ENCODE measurements around the gene G6PC1.
"Not testable (repeated sequence)": the region's sequence is repeated elsewhere in the genome, so short reads cannot be mapped to it uniquely, and the experiment has no call there.

The G6PC1 gene

GRCh38 chr17:42908872-42909700 lies 8.5 kb downstream of the G6PC1 start:
- no peak for DNase-seq (ENCODE audit: low read depth)
- no peak for TF ChIP-seq CTCF (IDR thresholded peaks at IDR 0.05; ENCODE audit: control insufficient read depth, extremely low read depth, insufficient read depth)
- H3K4me3 ChIP-seq (ENCODE audit: low read depth, low read length) = no peak overlapping the region

GRCh38 chr17:42913522-42913921 lies 12.9 kb downstream of the G6PC1 start:
- TF ChIP-seq CTCF (IDR thresholded peaks at IDR 0.05; ENCODE audit: control insufficient read depth, extremely low read depth, insufficient read depth) = no peak
- DNase-seq (ENCODE audit: low read depth) = no peak
- H3K4me3 ChIP-seq (ENCODE audit: low read depth, low read length) = no peak overlapping the region

GRCh38 chr17:42913981-42914617 lies 13.5 kb downstream of the G6PC1 start:
- TF ChIP-seq CTCF (IDR thresholded peaks at IDR 0.05; ENCODE audit: control insufficient read depth, extremely low read depth, insufficient read depth) = no peak
- DNase-seq (ENCODE audit: low read depth) = peak; percentile 77
- H3K4me3 ChIP-seq (ENCODE audit: low read depth, low read length) = no peak overlapping the region

GRCh38 chr17:42915288-42915687 lies 14.7 kb downstream of the G6PC1 start:
- not testable (repeated sequence) for H3K4me3 ChIP-seq (ENCODE audit: low read depth, low read length); DNase-seq (ENCODE audit: low read depth)

GRCh38 chr17:42916388-42917235 lies 16.0 kb downstream of the G6PC1 start:
- H3K4me3 ChIP-seq (ENCODE audit: low read depth, low read length); DNase-seq (ENCODE audit: low read depth): not testable (repeated sequence)

- no peak for DNase-seq (ENCODE audit: low read depth)
- no peak overlapping the region for H3K4me3 ChIP-seq (ENCODE audit: low read depth, low read length)
- no peak for TF ChIP-seq CTCF (IDR thresholded peaks at IDR 0.05; ENCODE audit: control insufficient read depth, extremely low read depth, insufficient read depth)
Measured at GRCh38 chr17:42917236-42917603, 16.6 kb downstream of the G6PC1 start.

- TF ChIP-seq CTCF (IDR thresholded peaks at IDR 0.05; ENCODE audit: control insufficient read depth, extremely low read depth, insufficient read depth) = no peak
- peak; percentile 78 for DNase-seq (ENCODE audit: low read depth)
- no peak overlapping the region for H3K4me3 ChIP-seq (ENCODE audit: low read depth, low read length)
Measured at GRCh38 chr17:42918902-42919521, 18.4 kb downstream of the G6PC1 start.

- not testable (repeated sequence) for DNase-seq (ENCODE audit: low read depth); H3K4me3 ChIP-seq (ENCODE audit: low read depth, low read length)
Measured at GRCh38 chr17:42919522-42920077, 19.0 kb downstream of the G6PC1 start.
